ENCODE data around the gene BRSK2.

Gene BRSK2

DNA sequence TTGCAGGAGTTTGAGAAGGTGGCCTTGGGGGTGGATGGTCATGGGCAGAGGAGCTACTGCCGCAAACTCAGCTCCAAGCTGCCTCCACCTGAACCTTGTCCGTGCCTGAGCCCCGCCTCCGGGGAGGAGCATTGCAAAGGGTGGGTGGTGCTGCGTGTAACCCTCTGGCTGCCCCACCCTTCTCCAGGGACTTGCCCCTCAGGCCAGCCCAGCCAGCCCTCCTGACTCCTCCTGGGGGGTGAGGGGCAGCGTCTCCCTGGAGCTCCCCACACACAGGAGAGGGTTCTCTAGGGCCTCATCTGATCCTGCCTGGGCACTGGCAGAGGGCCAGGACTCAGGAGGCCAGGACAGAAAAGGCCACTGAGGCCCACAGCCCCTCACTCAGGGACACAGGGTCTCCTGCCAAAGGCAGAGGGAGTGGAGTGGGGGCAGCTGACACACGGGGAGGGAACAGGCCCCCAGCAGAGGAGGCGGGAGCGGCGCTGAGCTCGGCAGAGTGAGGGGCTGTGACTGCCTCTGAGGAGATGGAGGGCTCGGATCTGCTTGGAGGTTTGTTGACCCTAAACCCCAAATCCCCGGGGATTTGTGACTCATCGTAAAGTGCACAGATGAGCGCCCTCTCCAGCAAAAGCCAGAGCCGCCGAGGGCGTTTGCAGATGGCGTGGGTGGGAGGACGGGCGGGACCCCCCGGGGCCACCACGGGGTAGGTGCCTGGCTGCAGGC, 12.8 kb downstream of the BRSK2 start:
- H3K27me3 ChIP-seq: peaks cover 32% of the 10 kb centered on the region
- TF ChIP-seq Cebpa-rat (IDR thresholded peaks at IDR 0.05): no peak
- H3K9me3 ChIP-seq: no peaks in the 10 kb centered on the region

DNA sequence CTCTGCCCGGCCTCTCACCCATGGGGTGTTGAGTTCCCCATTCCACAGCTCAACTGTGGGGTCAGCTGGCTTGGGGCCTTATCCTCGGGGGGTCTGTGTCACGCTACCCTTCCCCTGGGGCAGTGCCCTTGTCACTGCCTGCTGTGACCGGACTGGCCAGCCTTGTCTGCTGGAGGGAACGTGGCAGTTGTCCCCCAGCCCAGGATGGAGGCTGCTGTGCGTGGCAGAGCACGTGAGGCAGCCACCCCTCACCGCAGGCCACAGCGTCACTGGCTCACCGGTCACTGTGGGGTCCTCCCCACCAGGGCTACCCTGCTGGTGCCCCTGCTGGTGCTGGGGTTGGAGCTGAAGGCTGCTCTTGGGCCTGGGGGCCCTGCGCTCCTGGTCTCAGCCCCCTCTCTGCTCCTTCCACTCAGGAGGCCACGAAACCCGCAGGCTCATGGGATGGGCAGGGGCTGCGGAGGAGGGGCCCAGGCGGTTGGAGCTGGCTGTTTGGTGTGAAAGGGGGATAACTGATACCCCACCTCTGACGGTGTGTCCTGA, 13.4 kb downstream of the BRSK2 start:
- H3K27ac ChIP-seq: no peak overlapping the region
- no peaks in the 10 kb centered on the region for H3K36me3 ChIP-seq
- H3K9me3 ChIP-seq: no peaks in the 10 kb centered on the region
- peaks cover 46% of the 10 kb centered on the region for H3K4me1 ChIP-seq
- no peak overlapping the region for H3K4me3 ChIP-seq
- H3K4me2 ChIP-seq: peak overlapping the region; percentile 81
- H3K9ac ChIP-seq: no peak overlapping the region
- H4K20me1 ChIP-seq: peaks cover 82% of the 10 kb centered on the region
- TF ChIP-seq Cebpa-rat (IDR thresholded peaks at IDR 0.05): no peak
- peaks cover 32% of the 10 kb centered on the region for H3K27me3 ChIP-seq

More for the DNA sequence above, 12.8 kb downstream of the BRSK2 start:
- Histone ChIP-seq H3K4me3 (no peak overlapping the region), H4K20me1 (peaks cover 86% of the 10 kb centered on the region), H3K4me1 (peaks cover 46% of the 10 kb centered on the region), H3K36me3 (no peaks in the 10 kb centered on the region), H3K27ac (no peak overlapping the region), H3K9ac (no peak overlapping the region), H3K4me2 (peak overlapping the region; percentile 81)

DNA sequence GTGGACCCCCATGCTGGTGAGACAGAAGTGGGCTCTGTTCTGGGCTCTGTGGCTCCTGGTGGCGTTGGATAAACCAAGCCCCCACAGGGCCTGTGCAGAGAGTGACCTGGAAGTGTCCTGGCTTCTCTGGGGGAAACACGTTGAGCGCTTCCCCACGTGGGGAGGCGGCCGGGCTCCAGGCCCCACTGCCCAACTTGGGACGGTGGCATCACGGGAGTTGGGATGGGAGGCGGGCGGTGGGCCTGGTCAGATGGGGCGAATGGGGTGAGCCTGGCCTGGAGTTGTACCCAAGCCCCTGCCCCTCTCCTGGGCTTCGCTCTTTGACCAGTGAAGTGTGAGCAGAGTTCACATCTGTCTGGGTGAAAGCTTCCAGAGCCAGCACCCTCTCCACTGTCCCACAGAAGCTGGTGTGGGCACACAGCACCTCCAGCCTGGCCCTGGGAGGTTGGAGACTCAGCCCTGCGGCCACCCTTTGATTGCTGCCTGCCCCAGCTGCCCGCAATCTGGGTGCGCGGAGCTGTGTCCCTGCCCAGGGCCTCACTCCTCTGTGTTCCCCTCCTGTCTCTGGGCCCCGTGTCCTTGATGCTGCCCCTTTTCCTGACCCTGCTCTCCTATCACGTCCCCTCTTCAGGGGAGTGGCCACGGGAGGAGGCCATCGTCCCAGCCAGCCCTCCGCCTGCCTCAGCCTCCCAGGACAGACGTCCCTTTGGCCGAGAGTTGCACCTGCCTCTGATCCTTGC, 14.2 kb downstream of the BRSK2 start:
- no peak overlapping the region for H3K9ac ChIP-seq
- no peaks in the 10 kb centered on the region for H3K36me3 ChIP-seq
- H3K27me3 ChIP-seq: peaks cover 32% of the 10 kb centered on the region
- no peak for TF ChIP-seq Cebpa-rat (IDR thresholded peaks at IDR 0.05)
- H3K4me2 ChIP-seq: peak overlapping the region; percentile 81
- H3K4me3 ChIP-seq: no peak overlapping the region
- no peaks in the 10 kb centered on the region for H3K9me3 ChIP-seq
- peaks cover 75% of the 10 kb centered on the region for H4K20me1 ChIP-seq
- no peak overlapping the region for H3K27ac ChIP-seq
- peaks cover 46% of the 10 kb centered on the region for H3K4me1 ChIP-seq

DNA sequence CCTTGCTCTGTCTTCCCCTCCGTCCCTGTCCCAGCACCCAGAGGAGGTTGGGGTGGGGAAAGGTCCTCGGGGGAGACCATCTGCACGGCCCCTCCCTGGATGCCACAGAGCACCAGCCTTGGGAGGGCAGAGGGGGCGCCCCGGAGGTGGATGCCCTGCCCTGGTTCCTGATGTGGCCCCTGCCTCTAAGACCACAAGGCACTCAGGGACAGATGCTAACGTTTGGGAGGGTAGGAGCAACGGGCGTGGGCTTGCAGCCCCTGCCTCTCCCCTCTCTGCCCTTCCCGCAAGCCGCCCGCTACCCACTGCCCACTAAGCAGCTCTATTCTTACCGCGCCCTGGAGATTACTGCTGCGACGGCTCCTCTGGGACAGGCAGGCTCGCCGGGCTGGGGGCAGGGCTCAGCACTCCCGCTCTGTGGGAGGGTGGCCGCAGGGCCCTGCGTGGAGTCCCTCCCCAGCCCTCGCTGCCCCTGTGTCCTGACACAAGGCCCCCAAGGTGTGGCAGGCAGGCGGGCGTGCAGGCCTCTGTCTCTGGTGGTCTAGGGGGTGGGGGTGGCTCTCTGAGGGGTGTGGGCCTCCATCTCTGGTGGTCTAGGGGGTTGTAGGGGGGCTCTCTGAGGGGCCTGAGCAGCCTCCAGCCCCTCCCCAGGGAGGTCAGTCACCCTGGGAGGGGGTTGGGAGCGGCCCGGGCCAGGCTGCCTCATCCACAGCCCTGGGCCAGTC, 14.9 kb downstream of the BRSK2 start:
- peaks cover 46% of the 10 kb centered on the region for H3K4me1 ChIP-seq
- H4K20me1 ChIP-seq: peaks cover 68% of the 10 kb centered on the region
- no peaks in the 10 kb centered on the region for H3K36me3 ChIP-seq
- H3K27me3 ChIP-seq: peaks cover 32% of the 10 kb centered on the region
- H3K9ac ChIP-seq: no peak overlapping the region
- no peak overlapping the region for H3K27ac ChIP-seq
- H3K9me3 ChIP-seq: no peaks in the 10 kb centered on the region
- no peak for TF ChIP-seq Cebpa-rat (IDR thresholded peaks at IDR 0.05)
- H3K4me3 ChIP-seq: no peak overlapping the region
- H3K4me2 ChIP-seq: peak overlapping the region; percentile 81

DNA sequence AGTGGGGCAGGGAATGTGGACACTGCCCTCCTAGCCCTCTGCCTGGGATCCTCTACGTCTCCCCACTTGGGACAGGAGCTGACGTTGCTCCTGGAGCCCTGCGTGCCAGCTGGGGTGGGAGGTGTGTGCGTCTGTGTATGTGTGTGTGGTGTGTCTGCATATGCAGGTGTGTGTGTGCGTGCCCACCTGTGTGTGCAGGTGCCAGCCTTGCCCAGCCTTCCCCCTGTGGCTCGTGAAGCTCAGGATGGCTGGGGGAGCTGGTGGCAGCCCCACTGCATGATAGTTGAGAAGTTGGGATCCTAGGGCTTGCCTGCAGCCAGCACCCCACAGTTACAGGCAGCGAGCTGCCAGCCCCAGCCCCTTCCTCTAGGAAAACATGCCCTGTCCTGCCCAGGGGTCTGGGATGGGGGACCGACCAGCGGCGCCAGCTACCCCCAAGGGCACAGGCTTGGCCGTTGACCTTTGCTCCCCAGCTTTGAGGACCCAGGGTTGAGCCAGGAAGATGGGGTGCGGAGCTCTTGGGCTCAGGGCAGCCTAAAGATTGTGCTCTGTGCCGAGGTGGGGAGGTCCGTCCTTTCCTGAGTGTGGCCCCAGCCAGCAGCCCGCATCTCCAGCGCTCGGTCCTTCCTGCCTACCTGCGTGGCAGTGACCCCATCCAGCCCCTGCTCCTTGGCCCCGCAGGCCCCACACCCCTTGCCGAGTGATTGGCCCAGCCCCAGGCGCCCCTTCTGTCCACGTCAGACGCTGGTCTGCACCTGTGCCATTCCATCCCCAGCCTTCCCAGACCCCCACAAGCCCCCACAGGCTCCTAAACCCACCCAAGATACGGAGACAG, 15.7 kb downstream of the BRSK2 start:
- peaks cover 47% of the 10 kb centered on the region for H3K4me1 ChIP-seq
- TF ChIP-seq Cebpa-rat (IDR thresholded peaks at IDR 0.05): no peak
- no peak overlapping the region for H3K27ac ChIP-seq
- H3K9ac ChIP-seq: no peak overlapping the region
- peaks cover 60% of the 10 kb centered on the region for H4K20me1 ChIP-seq
- peak overlapping the region; percentile 81 for H3K4me2 ChIP-seq
- no peaks in the 10 kb centered on the region for H3K36me3 ChIP-seq
- H3K27me3 ChIP-seq: peaks cover 25% of the 10 kb centered on the region
- no peak overlapping the region for H3K4me3 ChIP-seq
- no peaks in the 10 kb centered on the region for H3K9me3 ChIP-seq

DNA sequence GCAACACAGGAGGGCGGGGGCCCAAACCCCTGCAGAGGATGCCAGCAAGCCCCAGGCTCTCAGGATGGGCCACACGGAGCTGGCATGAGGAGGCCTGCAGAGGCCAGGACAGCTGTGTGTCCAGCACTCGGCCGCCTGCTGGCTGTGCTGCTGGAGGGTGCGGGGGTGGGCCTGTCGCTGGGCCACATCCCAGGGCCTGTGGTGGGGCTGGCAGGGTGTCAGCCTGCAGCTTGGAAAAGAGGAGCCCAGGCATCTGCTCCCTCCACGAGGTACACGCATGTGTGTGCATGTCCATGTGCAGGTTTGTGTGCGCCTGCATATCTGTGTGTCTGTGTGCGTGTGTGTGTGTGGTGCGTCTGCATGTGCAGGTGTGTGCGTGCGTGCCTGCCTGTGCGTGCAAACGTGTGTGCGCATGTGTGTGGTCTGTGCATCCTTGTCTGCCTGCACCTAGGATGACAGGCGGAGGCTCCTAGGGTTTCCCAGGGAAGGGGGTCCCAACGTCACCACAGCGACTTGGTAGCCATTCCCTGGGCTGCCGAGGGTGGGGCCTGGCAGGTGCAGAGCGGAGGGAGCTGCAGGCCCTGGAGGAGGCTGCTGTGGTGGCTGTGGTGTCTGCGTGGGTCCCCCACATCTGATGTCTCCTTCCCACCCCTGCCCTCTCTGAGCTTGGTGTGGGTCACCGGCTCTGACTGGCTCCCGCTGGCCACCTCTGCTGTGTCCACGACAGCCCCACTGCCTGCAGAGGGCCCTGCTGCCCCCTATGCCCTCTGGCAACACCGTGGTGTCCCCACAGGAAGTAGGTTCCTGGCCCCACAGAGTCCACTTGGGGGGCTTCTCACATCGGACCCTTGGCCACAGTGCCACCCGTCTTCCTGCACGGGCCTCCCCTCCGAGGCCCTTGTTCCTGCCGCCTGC, 17.1 kb downstream of the BRSK2 start:
- H3K36me3 ChIP-seq: no peaks in the 10 kb centered on the region
- H3K4me1 ChIP-seq: peaks cover 49% of the 10 kb centered on the region
- H3K4me2 ChIP-seq: no peak overlapping the region
- H4K20me1 ChIP-seq: peaks cover 46% of the 10 kb centered on the region
- TF ChIP-seq Cebpa-rat (IDR thresholded peaks at IDR 0.05): no peak
- no peak overlapping the region for H3K27ac ChIP-seq
- no peaks in the 10 kb centered on the region for H3K9me3 ChIP-seq
- peaks cover 14% of the 10 kb centered on the region; the same call in 1 of the 2 replicates for H3K27me3 ChIP-seq
- H3K4me3 ChIP-seq: no peak overlapping the region
- H3K9ac ChIP-seq: no peak overlapping the region

DNA sequence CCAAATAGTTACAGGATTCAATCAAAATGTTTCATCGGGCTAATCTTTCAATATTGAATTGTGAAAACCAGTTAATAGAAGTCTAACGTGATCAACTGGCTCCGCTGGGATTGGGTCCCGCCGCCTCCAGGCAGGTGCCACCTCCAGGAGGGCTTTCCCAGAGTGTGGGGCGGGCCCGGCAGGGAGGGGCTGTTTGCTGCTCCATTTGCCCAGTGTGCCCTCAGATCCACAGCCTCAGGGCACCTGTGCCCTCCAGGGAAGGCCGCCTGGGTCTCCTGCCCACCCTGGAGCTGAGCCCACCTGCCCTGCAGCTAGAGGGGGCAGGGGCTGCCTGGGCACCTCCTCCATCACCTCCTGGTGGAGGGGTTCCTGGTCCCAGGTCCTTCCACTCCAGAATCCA, 17.9 kb downstream of the BRSK2 start:
- Histone ChIP-seq H3K27ac (no peak overlapping the region), H3K27me3 (peaks cover 8% of the 10 kb centered on the region; the same call in 1 of the 2 replicates)
- TF ChIP-seq Cebpa-rat (IDR thresholded peaks at IDR 0.05): no peak

DNA sequence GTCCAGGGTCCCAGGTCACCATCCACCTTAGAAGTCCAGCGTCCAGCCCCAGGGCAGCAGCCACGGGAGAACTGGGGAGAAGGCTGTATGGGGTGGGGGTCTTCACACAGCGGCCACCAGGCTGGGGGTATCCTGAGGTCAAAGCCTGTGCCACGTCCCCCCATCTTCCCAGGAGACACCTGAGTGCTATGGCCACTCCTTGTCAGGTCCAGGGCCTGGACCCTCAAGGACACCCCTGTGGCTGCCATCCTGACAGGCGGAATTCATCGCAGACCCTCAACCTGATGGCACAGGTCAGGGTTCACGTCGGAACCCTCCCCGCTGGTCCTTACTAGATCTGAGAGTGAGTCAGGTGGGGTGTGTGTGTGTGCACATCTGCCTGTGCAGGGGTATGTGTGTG, 18.6 kb downstream of the BRSK2 start:
- H3K4me3 ChIP-seq: no peak overlapping the region
- no peak for TF ChIP-seq Cebpa-rat (IDR thresholded peaks at IDR 0.05)
- H3K27me3 ChIP-seq: peaks cover 8% of the 10 kb centered on the region; the same call in 1 of the 2 replicates
- H3K36me3 ChIP-seq: no peaks in the 10 kb centered on the region
- peaks cover 35% of the 10 kb centered on the region for H3K4me1 ChIP-seq
- H3K27ac ChIP-seq: no peak overlapping the region
- no peak overlapping the region for H3K9ac ChIP-seq
- no peaks in the 10 kb centered on the region for H3K9me3 ChIP-seq
- H4K20me1 ChIP-seq: peaks cover 30% of the 10 kb centered on the region
- H3K4me2 ChIP-seq: no peak overlapping the region

More for the DNA sequence above, 17.9 kb downstream of the BRSK2 start:
- H3K9me3 ChIP-seq: no peaks in the 10 kb centered on the region
- no peak overlapping the region for H3K9ac ChIP-seq
- H3K4me3 ChIP-seq: no peak overlapping the region
- H4K20me1 ChIP-seq: peaks cover 37% of the 10 kb centered on the region
- H3K36me3 ChIP-seq: no peaks in the 10 kb centered on the region
- H3K4me1 ChIP-seq: peaks cover 41% of the 10 kb centered on the region
- H3K4me2 ChIP-seq: no peak overlapping the region

Data from BLaER1 (cell line).